WERI-Rb-1 (cell line): ENCODE results near the gene PRKD1.

Experiments used
- DNase-seq: peaks from one replicate; pipeline ENCODE4 v3.0.0-alpha.2; 2020
- H3K27ac ChIP-seq: fragments of 250-450 bp; sonication (Bioruptor Pico); 2 replicates; pipeline ENCODE4 v1.5.1; 2020; ENCODE audit warnings: mild to moderate bottlenecking, moderate library complexity
- H3K27me3 ChIP-seq: fragments of 250-450 bp; sonication (Bioruptor Pico); 2 replicates; pipeline ENCODE4 v1.5.1; 2021; ENCODE audit warnings: mild to moderate bottlenecking, low read depth, moderate library complexity; ENCODE audit not compliant: insufficient read depth, severe bottlenecking
- H3K36me3 ChIP-seq: fragments of 250-450 bp; sonication (Bioruptor Pico); 2 replicates; pipeline ENCODE4 v1.5.1; 2020; ENCODE audit warnings: mild to moderate bottlenecking, moderate library complexity
- H3K4me3 ChIP-seq: 2 replicates; pipeline ENCODE4 v1.5.1; 2011; ENCODE audit warnings: low read depth, mild to moderate bottlenecking, control low read depth, low read length
- H3K9me3 ChIP-seq: fragments of 250-450 bp; sonication (Bioruptor Pico); 2 replicates; pipeline ENCODE4 v1.5.1; 2021; ENCODE audit warnings: mild to moderate bottlenecking, moderate library complexity; ENCODE audit not compliant: severe bottlenecking
- CTCF ChIP-seq: IDR thresholded peaks from 2 replicates; pipeline ENCODE4 v1.5.1; 2011; ENCODE audit warnings: low read depth, mild to moderate bottlenecking, control low read depth, inconsistent platforms, low read length

The PRKD1 gene

GRCh38 chr14:29927376-29928116 lies at the start of gene PRKD1:
TSS of gene PRKD1 (minus strand) at chr14:29927847.
- Histone ChIP-seq H3K36me3 (no peaks in the 10 kb centered on the region), H3K27ac (peak within 1 kb of the TSS; percentile 40; the same call in 1 of the 2 replicates), H3K9me3 (no peaks in the 10 kb centered on the region), H3K4me3 (peak within 1 kb of the TSS; percentile 57), H3K27me3 (no peaks in the 10 kb centered on the region)
- peak; percentile 72 for DNase-seq
- 0 out of 2 replicates have a peak, but pooled peaks have one; percentile 23 for TF ChIP-seq CTCF

DNA sequence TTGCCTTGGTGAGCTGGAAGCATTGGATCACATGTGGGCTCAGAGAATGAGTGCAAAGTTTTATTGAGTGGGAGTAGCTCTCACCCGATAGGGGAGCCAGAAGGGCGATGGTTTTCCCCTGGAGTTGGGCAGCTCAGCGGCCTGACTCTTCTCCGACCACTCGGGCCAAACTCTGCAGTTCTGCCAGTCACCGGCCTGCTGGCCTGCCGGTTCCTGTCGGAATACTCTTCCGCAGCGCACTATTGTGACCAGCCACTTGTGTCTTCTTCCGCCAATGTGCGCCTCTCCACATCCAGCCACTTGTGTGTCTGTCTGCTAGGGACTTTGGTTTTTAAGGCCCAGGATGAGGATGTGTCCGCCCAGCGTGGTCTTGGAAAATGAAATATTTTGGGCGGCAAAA lies 43.5 kb upstream of the PRKD1 start:
- Histone ChIP-seq H3K4me3 (no peak overlapping the region), H3K27me3 (no peaks in the 10 kb centered on the region), H3K27ac (no peak overlapping the region), H3K36me3 (no peaks in the 10 kb centered on the region), H3K9me3 (no peaks in the 10 kb centered on the region)
- no peak for DNase-seq
- no peak for TF ChIP-seq CTCF

- DNase-seq: no peak
- no peaks in the 10 kb centered on the region for H3K36me3 ChIP-seq
- H3K9me3 ChIP-seq: no peaks in the 10 kb centered on the region
- H3K4me3 ChIP-seq: no peak overlapping the region
- no peak for TF ChIP-seq CTCF
- no peaks in the 10 kb centered on the region for H3K27me3 ChIP-seq
- H3K27ac ChIP-seq: no peak overlapping the region
Measured at GRCh38 chr14:29955087-29955486, 27.4 kb upstream of the PRKD1 start.

GRCh38 chr14:29953501-29953900 lies 25.9 kb upstream of the PRKD1 start:
- no peak for TF ChIP-seq CTCF
- H3K27ac ChIP-seq: no peak overlapping the region
- H3K4me3 ChIP-seq: no peak overlapping the region
- no peaks in the 10 kb centered on the region for H3K9me3 ChIP-seq
- H3K36me3 ChIP-seq: no peaks in the 10 kb centered on the region
- DNase-seq: no peak
- H3K27me3 ChIP-seq: no peaks in the 10 kb centered on the region

DNA sequence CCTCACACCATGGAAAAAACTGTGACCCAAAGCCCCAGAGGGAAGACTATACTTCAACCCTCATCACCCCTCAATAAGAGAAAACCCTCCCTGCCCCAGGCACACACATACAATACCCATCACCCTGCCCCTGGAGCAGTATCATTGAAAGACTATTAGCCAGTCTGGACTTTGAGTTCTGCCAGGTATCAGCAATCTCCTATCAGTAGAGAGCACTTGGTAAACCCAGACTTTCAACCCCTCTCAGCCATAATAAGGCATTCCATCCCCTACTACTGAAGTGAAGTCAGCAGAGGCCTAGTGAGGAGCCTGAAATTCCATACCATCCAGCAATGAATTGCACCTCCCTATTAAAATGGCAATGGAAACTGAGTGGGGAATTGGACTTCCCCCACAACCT lies 16.4 kb upstream of the PRKD1 start:
- Histone ChIP-seq H3K27me3 (no peaks in the 10 kb centered on the region), H3K4me3 (no peak overlapping the region), H3K27ac (no peak overlapping the region), H3K36me3 (no peaks in the 10 kb centered on the region), H3K9me3 (no peaks in the 10 kb centered on the region)
- TF ChIP-seq CTCF: no peak
- no peak for DNase-seq

- H3K9me3 ChIP-seq: no peaks in the 10 kb centered on the region
- no peaks in the 10 kb centered on the region for H3K36me3 ChIP-seq
- no peaks in the 10 kb centered on the region for H3K27me3 ChIP-seq
- no peak for TF ChIP-seq CTCF
- no peak overlapping the region for H3K4me3 ChIP-seq
- H3K27ac ChIP-seq: no peak overlapping the region
- no peak for DNase-seq
Measured at GRCh38 chr14:29941401-29941800, 13.8 kb upstream of the PRKD1 start.
